MM.1S (cell line): ENCODE data around the gene TERT.

ENCODE experiments used
- CTCF ChIP-seq: fragments of 300-600 bp; sonication (generic); IDR thresholded peaks from 2 replicates; pipeline ENCODE4 v1.5.1; 2016; ENCODE audit warnings: antibody characterized with exemption, low read length, mixed read lengths
- EZH2 ChIP-seq: fragments of 300-600 bp; sonication (generic); optimal IDR thresholded peaks from 2 replicates; pipeline ENCODE3; 2017; ENCODE audit warnings: low read depth, mild to moderate bottlenecking, antibody characterized with exemption, low read length, mixed read lengths
- EZH2phosphoT487 ChIP-seq: fragments of 300-600 bp; sonication (generic); IDR thresholded peaks from 2 replicates; pipeline ENCODE4 v1.6.1; 2018; ENCODE audit warnings: antibody characterized with exemption, low read length

- no peak for TF ChIP-seq EZH2
- TF ChIP-seq CTCF, result no peak
- TF ChIP-seq EZH2phosphoT487, result no peak
These were observed 2.4 kb upstream of the TERT start for GRCh38 chr5:1297243-1297642.
